MCF 10A (cell line): ENCODE measurements around the gene GZF1. TPM values are rescaled to one million over a fixed set of nuclear protein-coding genes. Genes with fewer than 3 reads are reported as not detected.

ENCODE experiments used
- BruUV-seq: library from RNA; stranded (reverse); fragments of 400-500 nt; replicated peaks from 2 replicates; lab custom pipeline; 2021; lab: Mats Ljungman, UMichigan
- CTCF ChIA-PET: fragments of 300-600 bp; sonication (Branson Sonifier 250); formaldehyde crosslinking; extraction: SDS; loops from one replicate; lab custom pipeline; 2021; ENCODE audit warnings: antibody characterized with exemption, inconsistent platforms; lab: Yijun Ruan, JAX
- POLR2A ChIA-PET: fragments of 300-600, 350-650 bp; sonication (Branson Sonifier 250); formaldehyde crosslinking; extraction: SDS; loops from one replicate; lab custom pipeline; 2020; ENCODE audit warnings: antibody characterized with exemption, inconsistent platforms; lab: Yijun Ruan, JAX
- DNase-seq: peaks from one replicate; pipeline ENCODE4 v3.0.0-alpha.2; 2018; ENCODE audit not compliant: unreplicated experiment
- H3K27ac Mint-ChIP-seq: one replicate; pipeline ENCODE4 v1.8.0; 2022; ENCODE audit warnings: mild to moderate bottlenecking, low read depth, mixed read lengths; ENCODE audit not compliant: unreplicated experiment
- H3K27me3 Mint-ChIP-seq: one replicate; pipeline ENCODE4 v1.8.0; 2022; ENCODE audit warnings: mixed read lengths; ENCODE audit not compliant: insufficient read depth, unreplicated experiment
- H3K36me3 Mint-ChIP-seq: one replicate; pipeline ENCODE4 v1.8.0; 2022; ENCODE audit warnings: mild to moderate bottlenecking, moderate library complexity, mixed read lengths; ENCODE audit not compliant: insufficient read depth, unreplicated experiment
- H3K4me1 Mint-ChIP-seq: one replicate; pipeline ENCODE4 v1.8.0; 2022; ENCODE audit warnings: mixed read lengths; ENCODE audit not compliant: insufficient read depth, unreplicated experiment
- H3K4me3 Mint-ChIP-seq: one replicate; pipeline ENCODE4 v1.8.0; 2022; ENCODE audit warnings: mild to moderate bottlenecking, moderate library complexity, mixed read lengths; ENCODE audit not compliant: unreplicated experiment
- H3K9me3 Mint-ChIP-seq: one replicate; pipeline ENCODE4 v1.8.0; 2022; ENCODE audit warnings: mixed read lengths; ENCODE audit not compliant: unreplicated experiment
- intact Hi-C: fragments of 100-400 bp; cut with micrococcal nuclease; formaldehyde crosslinking; loops from 2 replicates; pipeline ENCODE4 v1.14.1; 2022
- total RNA-seq: library from RNA; stranded (reverse); gene quantifications from 2 replicates; pipeline ENCODE4 v1.2.3, GENCODE V29; 2022
- TF ChIP-seq, protein P1 (sequence below): fragments of 200-600 bp; IDR thresholded peaks from one replicate; pipeline ENCODE4 v1.8.0; 2022; ENCODE audit warnings: antibody characterized with exemption, mild to moderate bottlenecking; ENCODE audit not compliant: unreplicated experiment

The GZF1 gene
- total RNA-seq, 1 experiment from 2014 or later: 15.5 TPM

DNA sequence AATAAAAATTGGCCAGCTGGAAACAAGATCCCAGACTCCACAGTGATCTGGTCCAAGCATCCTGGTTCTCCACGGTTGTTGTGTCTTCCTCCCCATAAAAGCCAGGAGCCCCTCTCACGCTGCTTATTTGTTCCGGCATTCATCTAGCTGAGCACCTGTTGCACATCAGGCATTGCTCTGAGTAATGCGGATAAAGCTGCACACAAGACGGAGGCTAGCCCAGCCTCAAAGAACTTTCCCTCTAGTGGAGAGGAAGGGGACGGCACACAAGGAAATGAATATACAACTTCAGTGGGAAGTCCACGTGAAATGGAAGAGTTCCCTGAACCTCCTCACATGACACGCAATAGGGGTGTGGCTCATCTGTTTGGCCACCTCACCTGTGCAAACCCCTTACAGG, 41.7 kb upstream of the GZF1 start:
- Mint-ChIP-seq H3K36me3 (peaks cover 5% of the 10 kb centered on the region), H3K27ac (no peak overlapping the region), H3K9me3 (no peaks in the 10 kb centered on the region), H3K4me3 (no peak overlapping the region), H3K27me3 (no peaks in the 10 kb centered on the region), H3K4me1 (no peaks in the 10 kb centered on the region)
- ChIA-PET CTCF (interaction anchor here (0.6 to 3.6 kb wide), 9 partner anchors 13 to 629 kb away, joined by 3 to 22 read pairs (median 3); no protein-coding TSS in a partner anchor), POLR2A (interaction anchor here (1.7 kb wide), 1 partner anchor 11 kb away, joined by 4 read pairs; no protein-coding TSS in a partner anchor)
- no TSS peak for BruUV-seq
- intact Hi-C loops: no loop called here
- DNase-seq: peak; percentile 36
- TF ChIP-seq, protein P1, sequence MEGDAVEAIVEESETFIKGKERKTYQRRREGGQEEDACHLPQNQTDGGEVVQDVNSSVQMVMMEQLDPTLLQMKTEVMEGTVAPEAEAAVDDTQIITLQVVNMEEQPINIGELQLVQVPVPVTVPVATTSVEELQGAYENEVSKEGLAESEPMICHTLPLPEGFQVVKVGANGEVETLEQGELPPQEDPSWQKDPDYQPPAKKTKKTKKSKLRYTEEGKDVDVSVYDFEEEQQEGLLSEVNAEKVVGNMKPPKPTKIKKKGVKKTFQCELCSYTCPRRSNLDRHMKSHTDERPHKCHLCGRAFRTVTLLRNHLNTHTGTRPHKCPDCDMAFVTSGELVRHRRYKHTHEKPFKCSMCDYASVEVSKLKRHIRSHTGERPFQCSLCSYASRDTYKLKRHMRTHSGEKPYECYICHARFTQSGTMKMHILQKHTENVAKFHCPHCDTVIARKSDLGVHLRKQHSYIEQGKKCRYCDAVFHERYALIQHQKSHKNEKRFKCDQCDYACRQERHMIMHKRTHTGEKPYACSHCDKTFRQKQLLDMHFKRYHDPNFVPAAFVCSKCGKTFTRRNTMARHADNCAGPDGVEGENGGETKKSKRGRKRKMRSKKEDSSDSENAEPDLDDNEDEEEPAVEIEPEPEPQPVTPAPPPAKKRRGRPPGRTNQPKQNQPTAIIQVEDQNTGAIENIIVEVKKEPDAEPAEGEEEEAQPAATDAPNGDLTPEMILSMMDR: no peak

DNA sequence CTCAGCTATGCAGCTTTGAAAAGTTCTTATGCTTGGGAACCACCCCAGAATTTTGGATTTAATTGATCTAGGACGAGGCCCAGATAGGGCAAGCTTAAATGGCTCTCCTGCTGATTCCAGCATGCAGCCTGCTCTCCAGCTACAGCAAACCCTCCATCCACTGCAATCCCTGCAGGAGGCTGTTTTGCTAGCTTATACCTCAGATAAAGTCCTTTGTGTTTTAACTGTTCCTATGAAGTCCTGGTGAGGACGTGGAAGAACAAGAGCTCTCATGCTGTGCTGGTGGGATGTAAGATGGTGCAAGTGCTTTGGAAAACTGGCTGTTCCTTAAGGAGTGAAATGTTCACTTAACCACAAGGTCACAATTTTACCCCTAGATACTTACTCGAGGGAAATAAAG, 36.9 kb upstream of the GZF1 start:
- intact Hi-C loops: no loop called here
- Mint-ChIP-seq H3K4me3 (no peak overlapping the region), H3K4me1 (no peaks in the 10 kb centered on the region), H3K9me3 (no peaks in the 10 kb centered on the region), H3K36me3 (peaks cover 10% of the 10 kb centered on the region), H3K27ac (no peak overlapping the region), H3K27me3 (no peaks in the 10 kb centered on the region)
- DNase-seq: no peak
- TF ChIP-seq, protein P1: no peak
- no TSS peak for BruUV-seq
- ChIA-PET POLR2A (no interaction called here), CTCF (interaction anchor here (0.6 to 1.5 kb wide), 6 partner anchors 25 to 633 kb away, joined by 3 to 5 read pairs (median 3); partner anchors contain the start of gene NXT1)

DNA sequence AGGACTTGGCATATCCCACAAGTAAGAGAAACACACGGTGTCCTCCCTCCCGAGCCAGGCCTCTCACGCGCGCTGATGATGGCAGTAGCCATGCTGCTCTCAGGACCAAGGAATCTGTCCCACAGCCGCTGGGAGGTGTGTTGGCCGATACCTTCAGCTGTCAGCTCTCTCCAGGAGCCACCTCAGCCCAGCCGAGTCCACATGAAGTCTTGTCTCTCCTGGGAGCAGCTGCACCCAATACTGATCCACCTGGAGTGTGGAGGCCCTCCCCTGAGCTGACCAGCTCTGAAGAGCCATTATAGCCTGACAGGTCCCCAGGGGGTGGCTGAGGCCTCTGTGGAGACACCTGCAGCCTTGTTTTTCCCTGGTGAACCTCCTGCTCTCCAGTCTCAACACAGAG, 35.2 kb upstream of the GZF1 start:
- POLR2A ChIA-PET: interaction anchor here (0.6 to 0.9 kb wide), 3 partner anchors 8 to 551 kb away, joined by 3 to 5 read pairs (median 3); partner anchors contain the start of gene NXT1

DNA sequence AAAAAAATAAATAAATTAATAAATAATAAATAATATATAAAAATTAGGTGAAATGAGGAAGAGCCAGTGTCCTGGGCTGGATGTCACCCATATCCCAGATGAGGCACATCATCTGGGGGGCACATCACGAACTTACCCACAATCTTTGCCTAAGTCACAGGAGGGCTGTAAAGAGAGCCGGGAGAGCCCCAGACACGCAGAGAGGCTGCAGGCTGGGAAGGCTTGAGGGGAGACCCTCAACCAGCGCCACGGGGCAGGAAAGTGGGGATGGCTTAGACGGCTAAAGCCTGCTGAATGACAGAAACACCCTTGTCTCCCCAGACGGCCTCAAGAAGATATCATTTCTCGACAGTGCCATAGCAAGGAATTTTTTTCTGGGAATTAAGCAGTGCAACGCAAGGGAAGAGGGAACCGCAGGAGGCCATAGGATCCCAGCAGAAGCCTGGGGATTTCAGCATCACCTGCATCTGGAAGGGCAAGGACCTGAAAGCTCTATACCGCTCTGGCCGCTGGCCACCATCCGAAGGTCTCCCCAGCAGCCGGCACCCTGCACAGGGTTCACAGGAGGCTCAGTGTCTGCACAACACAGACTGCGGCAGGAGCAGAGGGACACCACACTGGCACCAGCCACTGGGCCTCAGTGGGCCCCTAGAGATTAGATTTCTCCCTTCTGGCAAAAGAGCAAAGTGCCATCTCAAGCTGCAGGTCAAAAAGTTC, 34.2 kb upstream of the GZF1 start:
- intact Hi-C loops: no loop called here
- Mint-ChIP-seq H3K4me1 (no peaks in the 10 kb centered on the region), H3K27ac (no peak overlapping the region), H3K4me3 (no peak overlapping the region), H3K9me3 (peaks cover 6% of the 10 kb centered on the region), H3K27me3 (no peaks in the 10 kb centered on the region), H3K36me3 (peaks cover 5% of the 10 kb centered on the region)
- CTCF ChIA-PET: no interaction called here
- POLR2A ChIA-PET: interaction anchor here (0.6 to 0.8 kb wide), 2 partner anchors 9 to 552 kb away, joined by 3 read pairs; no protein-coding TSS in a partner anchor
- TF ChIP-seq, protein P1: no peak
- BruUV-seq: no TSS peak
- no peak for DNase-seq

More for the DNA sequence above, 35.2 kb upstream of the GZF1 start:
- H3K4me3 Mint-ChIP-seq: no peak overlapping the region
- no peak overlapping the region for H3K27ac Mint-ChIP-seq
- peaks cover 6% of the 10 kb centered on the region for H3K9me3 Mint-ChIP-seq
- TF ChIP-seq, protein P1: no peak
- peaks cover 10% of the 10 kb centered on the region for H3K36me3 Mint-ChIP-seq
- no peaks in the 10 kb centered on the region for H3K4me1 Mint-ChIP-seq
- no TSS peak for BruUV-seq
- DNase-seq: no peak
- CTCF ChIA-PET: interaction anchor here (0.8 kb wide), 1 partner anchor 14 kb away, joined by 5 read pairs; no protein-coding TSS in a partner anchor
- H3K27me3 Mint-ChIP-seq: no peaks in the 10 kb centered on the region
- intact Hi-C loops: no loop called here
